Amygdala (tissue), 56 donors: ENCODE measurements around the gene SAMHD1.
"Not testable (repeated sequence)": the region's sequence is repeated elsewhere in the genome, so short reads cannot be mapped to it uniquely, and the experiment has no call there.

Source experiments
- DNase-seq, 56 donors: peaks; one replicate each; lab custom pipeline; 2025; lab: John Stamatoyannopoulos, UW

The SAMHD1 gene

GRCh38 chr20:36919715-36920333 lies 31.7 kb downstream of the SAMHD1 start:
- peak in 5 of 56 donors; percentile 7 to 46 (median 14) for DNase-seq

GRCh38 chr20:36917943-36918342 lies 33.6 kb downstream of the SAMHD1 start:
- DNase-seq: no peak

GRCh38 chr20:36917240-36917639 lies 34.3 kb downstream of the SAMHD1 start:
- DNase-seq: no peak

- DNase-seq: no peak
Measured at GRCh38 chr20:36916199-36916598, 35.3 kb downstream of the SAMHD1 start.

GRCh38 chr20:36908603-36909002 lies 42.9 kb downstream of the SAMHD1 start:
- DNase-seq: no peak

- DNase-seq: not testable (repeated sequence)
Measured at GRCh38 chr20:36906086-36906485, 45.4 kb downstream of the SAMHD1 start.

- DNase-seq: not testable (repeated sequence)
Measured at GRCh38 chr20:36905566-36905965, 45.9 kb downstream of the SAMHD1 start.

- no peak for DNase-seq
Measured at GRCh38 chr20:36904690-36905089, 46.8 kb downstream of the SAMHD1 start.

- DNase-seq: no peak
Measured at GRCh38 chr20:36895036-36895435, 56.5 kb downstream of the SAMHD1 start.

- DNase-seq: no peak
Measured at GRCh38 chr20:36893801-36894200, 57.7 kb downstream of the SAMHD1 start.

- DNase-seq: no peak
Measured at GRCh38 chr20:36891211-36891610, 60.3 kb downstream of the SAMHD1 start.

- DNase-seq: no peak
Measured at GRCh38 chr20:36890586-36890985, 60.9 kb downstream of the SAMHD1 start.

GRCh38 chr20:36888880-36889516 lies 62.5 kb downstream of the SAMHD1 start:
- DNase-seq: no peak

- no peak for DNase-seq
Measured at GRCh38 chr20:36887752-36888090, 63.8 kb downstream of the SAMHD1 start.

GRCh38 chr20:36886859-36887751 lies 64.4 kb downstream of the SAMHD1 start:
- DNase-seq: peak in 54 of 56 donors; percentile 12 to 83 (median 52)

- DNase-seq: no peak
Measured at GRCh38 chr20:36885356-36885755, 66.2 kb downstream of the SAMHD1 start.

- DNase-seq: no peak
Measured at GRCh38 chr20:36883977-36884535, 67.5 kb downstream of the SAMHD1 start.

GRCh38 chr20:36881888-36882287 lies 69.6 kb downstream of the SAMHD1 start:
- no peak for DNase-seq

GRCh38 chr20:36881331-36881730 lies 70.2 kb downstream of the SAMHD1 start:
- no peak for DNase-seq

GRCh38 chr20:36880741-36881250 lies 70.7 kb downstream of the SAMHD1 start:
- no peak for DNase-seq

GRCh38 chr20:36878941-36879340 lies 72.6 kb downstream of the SAMHD1 start:
- DNase-seq: no peak
